HEK293 (cell line): ENCODE results near the gene TMEM145.

Source experiments
- CTCF ChIA-PET: fragments of 350-600 bp; formaldehyde crosslinking; extraction: SDS; loops from one replicate; lab custom pipeline; 2021; ENCODE audit warnings: antibody characterized with exemption; lab: Yijun Ruan, JAX
- POLR2A ChIA-PET: fragments of 300-600 bp; formaldehyde crosslinking; extraction: SDS; loops from one replicate; lab custom pipeline; 2020; ENCODE audit warnings: antibody characterized with exemption, inconsistent platforms; lab: Yijun Ruan, JAX
- H3K27ac ChIP-seq: fragments of 200-500 bp; sonication (Bioruptor generic); 2 replicates; pipeline ENCODE4 v1.5.1; 2014; ENCODE audit warnings: low read depth, low read length, control low read depth, inconsistent platforms; ENCODE audit errors: extremely low read depth
- H3K36me3 ChIP-seq, 2 experiments: fragments of 200-500 bp in 1 of 2; sonication (Bioruptor generic) in 1 of 2; 1 replicate in 1 of 2; 2 replicates in 1 of 2; pipeline ENCODE4 v1.5.1; 2014 to 2017; ENCODE audit warnings: inconsistent platforms in 2 of 2, low read length in 2 of 2; ENCODE audit not compliant: control insufficient read depth in 2 of 2, insufficient read depth in 1 of 2
- H3K4me1 ChIP-seq: fragments of 200-500 bp; sonication (Bioruptor generic); 2 replicates; pipeline ENCODE4 v1.5.1; 2014; ENCODE audit warnings: mild to moderate bottlenecking, low read length, inconsistent platforms; ENCODE audit not compliant: control insufficient read depth, insufficient read depth
- H3K4me3 ChIP-seq: 2 replicates; pipeline ENCODE4 v1.5.1; 2011; ENCODE audit warnings: low read depth, mild to moderate bottlenecking, control low read depth, low read length, moderate library complexity
- H3K9me3 ChIP-seq: fragments of 200-500 bp; sonication (Bioruptor generic); 2 replicates; pipeline ENCODE4 v1.5.1; 2014; ENCODE audit warnings: low read depth, low read length, inconsistent platforms; ENCODE audit not compliant: control insufficient read depth, insufficient read depth
- HOXD13 ChIP-seq: sonication (generic); formaldehyde crosslinking; IDR thresholded peaks from 2 replicates; pipeline ENCODE4 v1.8.0; 2022; ENCODE audit warnings: missing genetic modification reagents, borderline replicate concordance
- KLF1 ChIP-seq: fragments of 450-650 bp; formaldehyde crosslinking; IDR thresholded peaks from 2 replicates; pipeline ENCODE4 v1.5.1; 2016; ENCODE audit warnings: missing biosample characterization, missing genetic modification characterization
- KLF8 ChIP-seq: fragments of 450-650 bp; formaldehyde crosslinking; IDR thresholded peaks from 2 replicates; pipeline ENCODE4 v1.5.1; 2016; ENCODE audit warnings: missing biosample characterization, missing genetic modification characterization
- SCRT2 ChIP-seq: fragments of 450-650 bp; formaldehyde crosslinking; IDR thresholded peaks from 2 replicates; pipeline ENCODE4 v1.5.1; 2016; ENCODE audit warnings: missing biosample characterization, missing genetic modification characterization
- ZBTB49 ChIP-seq: fragments of 450-650 bp; formaldehyde crosslinking; IDR thresholded peaks from 2 replicates; pipeline ENCODE4 v1.5.1; 2016; ENCODE audit warnings: missing biosample characterization, missing genetic modification characterization, low read depth
- ZNF140 ChIP-seq: fragments of 450-650 bp; formaldehyde crosslinking; IDR thresholded peaks from 2 replicates; pipeline ENCODE4 v1.5.1; 2016; ENCODE audit warnings: missing biosample characterization, missing genetic modification characterization
- ZNF146 ChIP-seq: fragments of 450-650 bp; formaldehyde crosslinking; IDR thresholded peaks from 2 replicates; pipeline ENCODE4 v1.5.1; 2016; ENCODE audit warnings: missing biosample characterization, missing genetic modification characterization
- ZNF19 ChIP-seq: fragments of 450-650 bp; formaldehyde crosslinking; IDR thresholded peaks from 2 replicates; pipeline ENCODE4; 2016; ENCODE audit warnings: missing biosample characterization, missing genetic modification characterization, low read depth
- ZNF416 ChIP-seq: fragments of 450-650 bp; formaldehyde crosslinking; IDR thresholded peaks from 2 replicates; pipeline ENCODE4 v1.5.1; 2016; ENCODE audit warnings: missing biosample characterization, missing genetic modification characterization
- ZNF521 ChIP-seq: fragments of 450-650 bp; formaldehyde crosslinking; IDR thresholded peaks from 2 replicates; pipeline ENCODE4 v1.5.1; 2017; ENCODE audit warnings: missing biosample characterization, mild to moderate bottlenecking, missing genetic modification characterization
- ZNF561 ChIP-seq: fragments of 450-650 bp; IDR thresholded peaks from 2 replicates; pipeline ENCODE4 v1.5.1; 2018; ENCODE audit warnings: missing biosample characterization, missing genetic modification characterization, borderline replicate concordance
- ZNF645 ChIP-seq: fragments of 450-650 bp; formaldehyde crosslinking; IDR thresholded peaks from 2 replicates; pipeline ENCODE4; 2016; ENCODE audit warnings: missing biosample characterization, missing genetic modification characterization
- ZNF654 ChIP-seq: fragments of 450-650 bp; formaldehyde crosslinking; IDR thresholded peaks from 2 replicates; pipeline ENCODE4 v1.5.1; 2016; ENCODE audit warnings: low read depth, missing biosample characterization, missing genetic modification characterization
- ZNF843 ChIP-seq: fragments of 450-650 bp; formaldehyde crosslinking; IDR thresholded peaks from 2 replicates; pipeline ENCODE4 v1.5.1; 2016; ENCODE audit warnings: missing biosample characterization, missing genetic modification characterization
- TF ChIP-seq, protein P1 (sequence below): fragments of 450-650 bp; formaldehyde crosslinking; IDR thresholded peaks from 2 replicates; pipeline ENCODE4 v1.5.1; 2017; ENCODE audit warnings: missing biosample characterization, mild to moderate bottlenecking, missing genetic modification characterization, moderate library complexity
- TF ChIP-seq, protein P2 (sequence below): fragments of 450-650 bp; formaldehyde crosslinking; IDR thresholded peaks from 2 replicates; pipeline ENCODE4 v1.5.1; 2016; ENCODE audit warnings: missing biosample characterization, missing genetic modification characterization
- TF ChIP-seq, protein P3 (sequence below): fragments of 450-650 bp; IDR thresholded peaks from 2 replicates; pipeline ENCODE4 v1.5.1; 2018; ENCODE audit warnings: missing biosample characterization, mild to moderate bottlenecking, missing genetic modification characterization
- TF ChIP-seq, protein P4 (sequence below): fragments of 450-650 bp; formaldehyde crosslinking; IDR thresholded peaks from 2 replicates; pipeline ENCODE4 v1.5.1; 2016; ENCODE audit warnings: missing biosample characterization, missing genetic modification characterization

TMEM145 gene

DNA sequence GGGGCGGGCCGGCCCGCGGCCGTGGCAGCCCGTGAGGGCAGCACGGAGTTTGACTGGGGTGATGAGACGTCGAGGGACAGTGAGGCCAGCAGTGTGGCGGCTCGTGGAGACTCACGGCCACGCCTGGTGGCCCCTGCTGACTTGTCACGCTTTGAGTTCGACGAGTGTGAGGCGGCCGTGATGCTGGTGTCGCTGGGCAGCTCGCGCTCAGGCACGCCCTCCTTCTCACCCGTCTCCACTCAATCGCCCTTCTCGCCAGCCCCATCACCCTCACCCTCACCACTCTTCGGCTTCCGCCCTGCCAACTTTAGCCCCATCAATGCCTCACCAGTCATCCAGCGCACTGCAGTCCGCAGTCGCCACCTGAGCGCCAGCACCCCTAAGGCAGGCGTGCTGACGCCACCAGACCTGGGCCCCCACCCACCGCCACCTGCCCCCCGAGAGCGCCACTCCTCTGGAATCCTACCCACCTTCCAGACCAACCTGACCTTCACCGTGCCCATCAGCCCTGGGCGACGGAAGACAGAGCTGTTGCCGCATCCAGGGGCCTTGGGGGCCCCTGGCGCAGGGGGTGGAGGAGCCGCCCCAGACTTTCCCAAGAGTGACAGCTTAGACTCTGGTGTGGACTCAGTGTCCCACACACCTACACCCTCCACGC is 39.6 kb upstream of the TMEM145 start:
- Histone ChIP-seq H3K4me1 (peaks cover 19% of the 10 kb centered on the region), H3K9me3 (no peaks in the 10 kb centered on the region)
- TF ChIP-seq, protein P1, sequence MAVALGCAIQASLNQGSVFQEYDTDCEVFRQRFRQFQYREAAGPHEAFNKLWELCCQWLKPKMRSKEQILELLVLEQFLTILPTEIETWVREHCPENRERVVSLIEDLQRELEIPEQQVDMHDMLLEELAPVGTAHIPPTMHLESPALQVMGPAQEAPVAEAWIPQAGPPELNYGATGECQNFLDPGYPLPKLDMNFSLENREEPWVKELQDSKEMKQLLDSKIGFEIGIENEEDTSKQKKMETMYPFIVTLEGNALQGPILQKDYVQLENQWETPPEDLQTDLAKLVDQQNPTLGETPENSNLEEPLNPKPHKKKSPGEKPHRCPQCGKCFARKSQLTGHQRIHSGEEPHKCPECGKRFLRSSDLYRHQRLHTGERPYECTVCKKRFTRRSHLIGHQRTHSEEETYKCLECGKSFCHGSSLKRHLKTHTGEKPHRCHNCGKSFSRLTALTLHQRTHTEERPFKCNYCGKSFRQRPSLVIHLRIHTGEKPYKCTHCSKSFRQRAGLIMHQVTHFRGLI (tag by site-specific recombination) = no peak
- TF ChIP-seq KLF8 (tag by site-specific recombination) = no peak
- no peak for TF ChIP-seq ZNF146 (tag by site-specific recombination)
- no peak for TF ChIP-seq ZNF19 (tag by site-specific recombination)
- no peak for TF ChIP-seq ZNF654
- TF ChIP-seq, protein P2, sequence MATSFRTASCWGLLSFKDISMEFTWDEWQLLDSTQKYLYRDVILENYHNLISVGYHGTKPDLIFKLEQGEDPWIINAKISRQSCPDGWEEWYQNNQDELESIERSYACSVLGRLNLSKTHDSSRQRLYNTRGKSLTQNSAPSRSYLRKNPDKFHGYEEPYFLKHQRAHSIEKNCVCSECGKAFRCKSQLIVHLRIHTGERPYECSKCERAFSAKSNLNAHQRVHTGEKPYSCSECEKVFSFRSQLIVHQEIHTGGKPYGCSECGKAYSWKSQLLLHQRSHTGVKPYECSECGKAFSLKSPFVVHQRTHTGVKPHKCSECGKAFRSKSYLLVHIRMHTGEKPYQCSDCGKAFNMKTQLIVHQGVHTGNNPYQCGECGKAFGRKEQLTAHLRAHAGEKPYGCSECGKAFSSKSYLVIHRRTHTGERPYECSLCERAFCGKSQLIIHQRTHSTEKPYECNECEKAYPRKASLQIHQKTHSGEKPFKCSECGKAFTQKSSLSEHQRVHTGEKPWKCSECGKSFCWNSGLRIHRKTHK (tag by site-specific recombination) = no peak
- TF ChIP-seq ZNF645 (tag by site-specific recombination) = no peak
- no peak for TF ChIP-seq ZBTB49 (tag by site-specific recombination)
- no peak for TF ChIP-seq ZNF140 (tag by site-specific recombination)
- TF ChIP-seq, protein P3, sequence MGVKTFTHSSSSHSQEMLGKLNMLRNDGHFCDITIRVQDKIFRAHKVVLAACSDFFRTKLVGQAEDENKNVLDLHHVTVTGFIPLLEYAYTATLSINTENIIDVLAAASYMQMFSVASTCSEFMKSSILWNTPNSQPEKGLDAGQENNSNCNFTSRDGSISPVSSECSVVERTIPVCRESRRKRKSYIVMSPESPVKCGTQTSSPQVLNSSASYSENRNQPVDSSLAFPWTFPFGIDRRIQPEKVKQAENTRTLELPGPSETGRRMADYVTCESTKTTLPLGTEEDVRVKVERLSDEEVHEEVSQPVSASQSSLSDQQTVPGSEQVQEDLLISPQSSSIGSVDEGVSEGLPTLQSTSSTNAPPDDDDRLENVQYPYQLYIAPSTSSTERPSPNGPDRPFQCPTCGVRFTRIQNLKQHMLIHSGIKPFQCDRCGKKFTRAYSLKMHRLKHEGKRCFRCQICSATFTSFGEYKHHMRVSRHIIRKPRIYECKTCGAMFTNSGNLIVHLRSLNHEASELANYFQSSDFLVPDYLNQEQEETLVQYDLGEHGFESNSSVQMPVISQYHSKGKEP (tag by site-specific recombination) = no peak
- TF ChIP-seq HOXD13 (CRISPR knock-in tag) = no peak
- no peak for TF ChIP-seq ZNF521 (tag by site-specific recombination)
- no peak for TF ChIP-seq KLF1 (tag by site-specific recombination)
- TF ChIP-seq, protein P4, sequence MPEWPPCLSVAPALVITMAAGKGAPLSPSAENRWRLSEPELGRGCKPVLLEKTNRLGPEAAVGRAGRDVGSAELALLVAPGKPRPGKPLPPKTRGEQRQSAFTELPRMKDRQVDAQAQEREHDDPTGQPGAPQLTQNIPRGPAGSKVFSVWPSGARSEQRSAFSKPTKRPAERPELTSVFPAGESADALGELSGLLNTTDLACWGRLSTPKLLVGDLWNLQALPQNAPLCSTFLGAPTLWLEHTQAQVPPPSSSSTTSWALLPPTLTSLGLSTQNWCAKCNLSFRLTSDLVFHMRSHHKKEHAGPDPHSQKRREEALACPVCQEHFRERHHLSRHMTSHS = no peak
- no peak for TF ChIP-seq ZNF416
- TF ChIP-seq ZNF561 (tag by site-specific recombination) = no peak
- TF ChIP-seq SCRT2 = no peak
- no peak for TF ChIP-seq ZNF843 (tag by site-specific recombination)
- TF ChIP-seq, all 188 proteins: peak for 0
- ChIA-PET POLR2A (interaction anchor here (12.3 kb wide), 1 partner anchor 26 kb away, joined by 242 read pairs; the partner anchor contains the start of gene GSK3A), CTCF (interaction anchor here (0.5 to 2.0 kb wide), 2 partner anchors 28 to 437 kb away, joined by 8 to 9 read pairs; no protein-coding TSS in a partner anchor)
- H3K4me3 ChIP-seq = no peak overlapping the region
- H3K36me3 ChIP-seq = peaks cover 5 to 48% of the 10 kb centered on the region in 2 experiments
- H3K27ac ChIP-seq = no peak overlapping the region
